ENCODE data around the gene MIF.
A peak's percentile ranks its signal among the peaks of the same experiment; 100 is the strongest.
"Not testable (repeated sequence)": the region's sequence is repeated elsewhere in the genome, so short reads cannot be mapped to it uniquely, and the experiment has no call there.

Gene MIF

GRCh38 chr22:23901600-23901999 is 7.4 kb downstream of the MIF start:
- no peak for ATAC-seq (ENCODE audit: low read depth)
- peaks cover 15% of the 10 kb centered on the region for H3K4me1 ChIP-seq (ENCODE audit: insufficient read depth, poor library complexity, severe bottlenecking)
- H3K27me3 ChIP-seq (ENCODE audit: insufficient read depth, poor library complexity, severe bottlenecking): no peaks in the 10 kb centered on the region
- peaks cover 15% of the 10 kb centered on the region for H3K36me3 ChIP-seq (ENCODE audit: low read depth)
- no peak overlapping the region for H3K4me3 ChIP-seq (ENCODE audit: severe bottlenecking)
- no peak overlapping the region for H3K27ac ChIP-seq (ENCODE audit: poor library complexity, severe bottlenecking)
- H3K9me3 ChIP-seq (ENCODE audit: severe bottlenecking): no peaks in the 10 kb centered on the region
- DNase-seq (ENCODE audit: low spot score): no peak
- TF ChIP-seq CTCF (IDR thresholded peaks at IDR 0.05; ENCODE audit: poor library complexity, severe bottlenecking): no peak

GRCh38 chr22:23903328-23903971 is 9.3 kb downstream of the MIF start:
- peak; percentile 85 for DNase-seq (ENCODE audit: low spot score)
- no peak for TF ChIP-seq CTCF (IDR thresholded peaks at IDR 0.05; ENCODE audit: poor library complexity, severe bottlenecking)

GRCh38 chr22:23904573-23905254 is 10.5 kb downstream of the MIF start:
- TF ChIP-seq CTCF (IDR thresholded peaks at IDR 0.05; ENCODE audit: poor library complexity, severe bottlenecking): no peak
- DNase-seq (ENCODE audit: low spot score): no peak
- Histone ChIP-seq H3K27me3 (ENCODE audit: insufficient read depth, poor library complexity, severe bottlenecking) (no peaks in the 10 kb centered on the region), H3K9me3 (ENCODE audit: severe bottlenecking) (no peaks in the 10 kb centered on the region), H3K36me3 (ENCODE audit: low read depth) (no peaks in the 10 kb centered on the region), H3K4me1 (ENCODE audit: insufficient read depth, poor library complexity, severe bottlenecking) (peaks cover 15% of the 10 kb centered on the region), H3K27ac (ENCODE audit: poor library complexity, severe bottlenecking) (no peak overlapping the region), H3K4me3 (ENCODE audit: severe bottlenecking) (no peak overlapping the region)
- ATAC-seq (ENCODE audit: low read depth): no peak

More at GRCh38 chr22:23903328-23903971, 9.3 kb downstream of the MIF start:
- no peaks in the 10 kb centered on the region for H3K27me3 ChIP-seq (ENCODE audit: insufficient read depth, poor library complexity, severe bottlenecking)
- peaks cover 15% of the 10 kb centered on the region for H3K4me1 ChIP-seq (ENCODE audit: insufficient read depth, poor library complexity, severe bottlenecking)
- H3K27ac ChIP-seq (ENCODE audit: poor library complexity, severe bottlenecking): peak overlapping the region; percentile 64
- H3K36me3 ChIP-seq (ENCODE audit: low read depth): 0 out of 2 replicates have a peak, but pooled peaks cover 3% of the 10 kb centered on the region
- peak; percentile 98 for ATAC-seq (ENCODE audit: low read depth)
- no peak overlapping the region for H3K4me3 ChIP-seq (ENCODE audit: severe bottlenecking)
- no peaks in the 10 kb centered on the region for H3K9me3 ChIP-seq (ENCODE audit: severe bottlenecking)

GRCh38 chr22:23906641-23907040 is 12.5 kb downstream of the MIF start:
- H3K4me3 ChIP-seq (ENCODE audit: severe bottlenecking): no peak overlapping the region
- no peaks in the 10 kb centered on the region for H3K36me3 ChIP-seq (ENCODE audit: low read depth)
- no peaks in the 10 kb centered on the region for H3K9me3 ChIP-seq (ENCODE audit: severe bottlenecking)
- no peak for TF ChIP-seq CTCF (IDR thresholded peaks at IDR 0.05; ENCODE audit: poor library complexity, severe bottlenecking)
- DNase-seq (ENCODE audit: low spot score) (no peak), ATAC-seq (ENCODE audit: low read depth) (no peak)
- H3K27ac ChIP-seq (ENCODE audit: poor library complexity, severe bottlenecking): no peak overlapping the region
- H3K27me3 ChIP-seq (ENCODE audit: insufficient read depth, poor library complexity, severe bottlenecking): no peaks in the 10 kb centered on the region
- H3K4me1 ChIP-seq (ENCODE audit: insufficient read depth, poor library complexity, severe bottlenecking): peaks cover 15% of the 10 kb centered on the region

GRCh38 chr22:23907423-23907822 is 13.2 kb downstream of the MIF start:
- H3K27me3 ChIP-seq (ENCODE audit: insufficient read depth, poor library complexity, severe bottlenecking); DNase-seq (ENCODE audit: low spot score); H3K36me3 ChIP-seq (ENCODE audit: low read depth); ATAC-seq (ENCODE audit: low read depth); H3K27ac ChIP-seq (ENCODE audit: poor library complexity, severe bottlenecking); H3K9me3 ChIP-seq (ENCODE audit: severe bottlenecking); H3K4me3 ChIP-seq (ENCODE audit: severe bottlenecking): not testable (repeated sequence)
- peaks cover 15% of the 10 kb centered on the region for H3K4me1 ChIP-seq (ENCODE audit: insufficient read depth, poor library complexity, severe bottlenecking)
